SK-N-SH treated with all-trans-retinoic acid at 6 μM for 48 hours (cell line): ENCODE results near the gene FBLN2.

Experiments used
- CSDC2 ChIP-seq: fragments of 250-450 bp; sonication (Bioruptor Pico); IDR thresholded peaks from 2 replicates; pipeline ENCODE4 v1.5.0; 2020; ENCODE audit warnings: mild to moderate bottlenecking, moderate library complexity
- GLIS3 ChIP-seq: fragments of 250-450 bp; sonication (Bioruptor Pico); IDR thresholded peaks from 2 replicates; pipeline ENCODE4 v1.5.0; 2020; ENCODE audit warnings: mild to moderate bottlenecking, moderate library complexity
- OSR1 ChIP-seq: fragments of 250-450 bp; sonication (Bioruptor Pico); IDR thresholded peaks from 2 replicates; pipeline ENCODE4 v1.8.0; 2022; ENCODE audit warnings: moderate library complexity, mild to moderate bottlenecking, inconsistent platforms
- PATZ1 ChIP-seq: fragments of 250-450 bp; sonication (Bioruptor Pico); IDR thresholded peaks from 2 replicates; pipeline ENCODE4 v1.8.0; 2020; ENCODE audit warnings: mild to moderate bottlenecking, moderate library complexity, borderline replicate concordance
- RARB ChIP-seq: fragments of 250-450 bp; sonication (Bioruptor Pico); IDR thresholded peaks from 2 replicates; pipeline ENCODE4 v1.8.0; 2021; ENCODE audit warnings: mild to moderate bottlenecking, moderate library complexity
- ZFP3 ChIP-seq: fragments of 250-450 bp; sonication (Bioruptor Pico); IDR thresholded peaks from 2 replicates; pipeline ENCODE4 v1.5.0; 2020; ENCODE audit warnings: mild to moderate bottlenecking, moderate library complexity
- ZNF565 ChIP-seq: fragments of 450-650 bp; formaldehyde crosslinking; conservative IDR thresholded peaks from 2 replicates; pipeline ENCODE4 v1.5.0; 2020; ENCODE audit warnings: low read depth, mild to moderate bottlenecking, moderate library complexity
- ZNF8 ChIP-seq: fragments of 450-650 bp; formaldehyde crosslinking; IDR thresholded peaks from 2 replicates; pipeline ENCODE4 v1.5.0; 2020; ENCODE audit warnings: mild to moderate bottlenecking, moderate library complexity

GRCh38 chr3:13506239-13506638 is 42.7 kb upstream of the FBLN2 start:
- TF ChIP-seq GLIS3 (CRISPR knock-in tag) (no peak), ZNF565 (no peak), OSR1 (no peak), ZFP3 (CRISPR knock-in tag) (no peak), PATZ1 (CRISPR knock-in tag) (no peak), CSDC2 (CRISPR knock-in tag) (no peak), RARB (CRISPR knock-in tag) (no peak), ZNF8 (CRISPR knock-in tag) (no peak)
